ENCODE results near the gene ASCC1.

Gene ASCC1

DNA sequence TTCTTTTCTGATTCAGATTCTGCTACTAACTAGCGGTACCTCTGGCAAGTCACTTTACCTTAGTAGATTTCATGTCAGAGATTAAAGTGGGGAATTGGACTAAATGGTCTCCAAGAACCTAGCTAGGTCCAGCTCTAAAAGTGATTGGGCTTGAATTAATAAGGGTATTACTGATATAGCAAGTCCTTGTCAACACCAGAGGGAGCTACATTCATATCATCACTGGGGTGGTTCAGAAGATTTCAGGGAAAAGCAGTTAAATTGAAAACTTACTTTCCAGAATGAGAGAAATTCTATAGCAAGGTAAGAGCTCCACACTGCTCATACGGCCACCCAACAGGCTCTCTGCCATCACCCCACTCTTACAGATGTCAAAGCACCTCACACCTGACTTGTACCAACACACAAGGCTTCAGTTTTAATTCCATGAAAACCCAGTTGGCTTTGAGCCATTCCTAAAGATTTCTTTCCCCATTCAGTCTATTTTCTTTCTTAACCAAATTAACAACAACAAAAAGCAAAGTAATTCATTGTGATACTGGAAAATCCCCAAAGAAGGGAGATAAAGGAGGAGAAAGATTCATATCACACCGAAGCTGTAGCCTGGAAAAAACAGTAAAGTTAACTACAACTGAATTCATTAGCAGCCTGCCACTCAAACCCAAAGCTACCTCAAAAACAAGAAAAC lies 89.7 kb downstream of the ASCC1 start:
- no peak overlapping the region for H3K4me3 ChIP-seq (ENCODE audit: low read depth in 1 of 2, low read length in 1 of 2)
- H3K4me1 ChIP-seq (ENCODE audit: control insufficient read depth in 1 of 2, insufficient read depth in 1 of 2, low read depth in 1 of 2, low read length in 1 of 2) = no peaks in the 10 kb centered on the region
- no peaks in the 10 kb centered on the region for H3K9me3 ChIP-seq
- no peaks in the 10 kb centered on the region for H3K27me3 ChIP-seq
- TF ChIP-seq, protein P1, sequence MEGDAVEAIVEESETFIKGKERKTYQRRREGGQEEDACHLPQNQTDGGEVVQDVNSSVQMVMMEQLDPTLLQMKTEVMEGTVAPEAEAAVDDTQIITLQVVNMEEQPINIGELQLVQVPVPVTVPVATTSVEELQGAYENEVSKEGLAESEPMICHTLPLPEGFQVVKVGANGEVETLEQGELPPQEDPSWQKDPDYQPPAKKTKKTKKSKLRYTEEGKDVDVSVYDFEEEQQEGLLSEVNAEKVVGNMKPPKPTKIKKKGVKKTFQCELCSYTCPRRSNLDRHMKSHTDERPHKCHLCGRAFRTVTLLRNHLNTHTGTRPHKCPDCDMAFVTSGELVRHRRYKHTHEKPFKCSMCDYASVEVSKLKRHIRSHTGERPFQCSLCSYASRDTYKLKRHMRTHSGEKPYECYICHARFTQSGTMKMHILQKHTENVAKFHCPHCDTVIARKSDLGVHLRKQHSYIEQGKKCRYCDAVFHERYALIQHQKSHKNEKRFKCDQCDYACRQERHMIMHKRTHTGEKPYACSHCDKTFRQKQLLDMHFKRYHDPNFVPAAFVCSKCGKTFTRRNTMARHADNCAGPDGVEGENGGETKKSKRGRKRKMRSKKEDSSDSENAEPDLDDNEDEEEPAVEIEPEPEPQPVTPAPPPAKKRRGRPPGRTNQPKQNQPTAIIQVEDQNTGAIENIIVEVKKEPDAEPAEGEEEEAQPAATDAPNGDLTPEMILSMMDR (IDR thresholded peaks at IDR 0.05) = no peak
- H3K27ac ChIP-seq = no peak overlapping the region
- no peaks in the 10 kb centered on the region for H3K36me3 ChIP-seq

DNA sequence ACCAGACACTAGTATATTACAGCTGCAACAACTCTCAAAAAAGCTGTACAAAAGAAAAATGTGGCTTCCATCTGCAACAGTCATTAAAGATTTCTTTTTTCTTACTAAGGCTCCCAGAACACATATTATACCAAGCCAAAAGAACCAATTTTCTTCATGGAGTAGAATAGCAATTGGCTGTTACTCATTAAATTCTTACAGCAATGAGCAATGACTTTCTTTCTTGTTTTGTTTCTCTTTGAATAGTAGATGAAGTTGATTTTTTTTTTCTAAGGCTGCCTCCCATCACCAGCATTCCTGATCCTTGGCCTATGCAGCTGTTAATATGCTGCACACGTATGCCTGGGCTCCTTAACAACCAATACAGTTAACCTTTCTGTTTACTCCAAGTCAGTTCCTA lies 91.1 kb downstream of the ASCC1 start:
- no peaks in the 10 kb centered on the region for H3K27me3 ChIP-seq
- TF ChIP-seq, protein P1 (IDR thresholded peaks at IDR 0.05) = no peak
- no peak overlapping the region for H3K27ac ChIP-seq
- no peaks in the 10 kb centered on the region for H3K9me3 ChIP-seq
- H3K36me3 ChIP-seq = peaks cover 3% of the 10 kb centered on the region
- H3K4me1 ChIP-seq (ENCODE audit: control insufficient read depth in 1 of 2, insufficient read depth in 1 of 2, low read depth in 1 of 2, low read length in 1 of 2) = no peaks in the 10 kb centered on the region
- H3K4me3 ChIP-seq (ENCODE audit: low read depth in 1 of 2, low read length in 1 of 2) = no peak overlapping the region

DNA sequence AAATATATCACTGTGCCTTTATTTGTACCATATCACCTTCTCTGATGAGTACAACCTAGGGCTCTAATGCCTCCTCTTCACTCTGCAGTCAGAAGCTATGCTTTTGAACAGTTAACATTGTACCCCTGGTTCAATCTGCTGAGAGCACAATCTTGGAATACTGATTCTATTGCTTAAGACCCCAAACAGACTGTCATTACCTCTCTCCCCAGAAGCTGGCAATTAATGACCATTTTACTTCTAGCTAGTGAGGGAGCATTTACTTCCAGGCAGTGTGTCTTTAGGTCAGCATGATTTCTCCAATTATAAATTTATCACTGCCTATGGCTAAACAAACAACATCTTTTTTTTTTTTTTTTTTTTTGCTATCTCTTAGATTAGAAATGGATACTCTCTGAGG lies 91.7 kb downstream of the ASCC1 start:
- H3K36me3 ChIP-seq = peaks cover 3% of the 10 kb centered on the region
- H3K4me1 ChIP-seq (ENCODE audit: control insufficient read depth in 1 of 2, insufficient read depth in 1 of 2, low read depth in 1 of 2, low read length in 1 of 2) = no peaks in the 10 kb centered on the region
- no peaks in the 10 kb centered on the region for H3K27me3 ChIP-seq
- TF ChIP-seq, protein P1 (IDR thresholded peaks at IDR 0.05) = no peak
- H3K4me3 ChIP-seq (ENCODE audit: low read depth in 1 of 2, low read length in 1 of 2) = no peak overlapping the region
- no peak overlapping the region for H3K27ac ChIP-seq
- H3K9me3 ChIP-seq = no peaks in the 10 kb centered on the region

- Histone ChIP-seq H3K4me3 (ENCODE audit: low read depth in 1 of 2, low read length in 1 of 2) (no peak overlapping the region), H3K9me3 (no peaks in the 10 kb centered on the region), H3K4me1 (ENCODE audit: control insufficient read depth in 1 of 2, insufficient read depth in 1 of 2, low read depth in 1 of 2, low read length in 1 of 2) (no peaks in the 10 kb centered on the region), H3K27ac (no peak overlapping the region), H3K36me3 (peaks cover 3% of the 10 kb centered on the region), H3K27me3 (no peaks in the 10 kb centered on the region)
- TF ChIP-seq, protein P1 (IDR thresholded peaks at IDR 0.05) = no peak
Measured at GRCh38 chr10:72123616-72124015, 92.5 kb downstream of the ASCC1 start.

DNA sequence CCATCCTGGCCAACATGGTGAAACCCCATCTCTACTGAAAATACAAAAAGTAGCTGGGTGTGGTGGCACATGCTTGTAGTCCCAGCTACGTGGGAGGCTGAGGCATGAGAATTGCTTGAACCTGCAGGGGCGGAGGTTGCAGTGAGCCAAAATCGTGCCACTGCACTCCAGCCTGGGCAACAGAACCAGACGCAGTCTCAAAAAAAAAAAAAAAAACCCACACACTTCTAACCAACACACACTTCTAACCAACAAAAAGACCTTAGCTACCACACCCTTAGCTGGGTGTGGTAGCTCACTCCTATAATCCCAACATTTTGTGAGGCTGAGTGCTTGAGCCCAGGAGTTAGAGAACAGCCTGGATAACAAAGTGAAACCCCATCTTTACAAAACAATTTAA lies 93.9 kb downstream of the ASCC1 start:
- no peaks in the 10 kb centered on the region for H3K27me3 ChIP-seq
- no peaks in the 10 kb centered on the region for H3K4me1 ChIP-seq (ENCODE audit: control insufficient read depth in 1 of 2, insufficient read depth in 1 of 2, low read depth in 1 of 2, low read length in 1 of 2)
- no peaks in the 10 kb centered on the region for H3K9me3 ChIP-seq
- TF ChIP-seq, protein P1 (IDR thresholded peaks at IDR 0.05) = no peak
- peaks cover 3% of the 10 kb centered on the region for H3K36me3 ChIP-seq
- H3K27ac ChIP-seq = no peak overlapping the region
- H3K4me3 ChIP-seq (ENCODE audit: low read depth in 1 of 2, low read length in 1 of 2) = no peak overlapping the region

All from neutrophil (primary cell).